ENCODE measurements around the gene RASA3.
"Not testable (repeated sequence)": the region's sequence is repeated elsewhere in the genome, so short reads cannot be mapped to it uniquely, and the experiment has no call there.

RASA3 gene

DNA sequence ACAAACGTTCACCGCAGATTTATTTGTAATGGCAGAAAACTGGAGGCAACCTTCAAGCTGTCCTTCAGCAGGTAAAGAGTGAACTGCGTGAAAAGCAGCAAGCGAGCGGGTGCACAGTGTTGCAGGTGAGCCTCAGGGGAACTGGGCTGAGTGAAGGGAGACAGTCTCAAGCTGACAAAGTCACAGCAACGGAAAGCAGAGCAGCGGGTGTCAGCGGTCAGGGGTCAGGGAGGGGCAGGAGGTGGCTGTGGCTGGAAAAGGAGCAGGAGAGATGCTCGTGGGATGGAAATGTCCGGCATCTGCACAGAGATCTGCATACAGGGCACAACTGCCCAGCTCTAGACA lies 8.5 kb upstream of the RASA3 start:
- no peak for DNase-seq

DNA sequence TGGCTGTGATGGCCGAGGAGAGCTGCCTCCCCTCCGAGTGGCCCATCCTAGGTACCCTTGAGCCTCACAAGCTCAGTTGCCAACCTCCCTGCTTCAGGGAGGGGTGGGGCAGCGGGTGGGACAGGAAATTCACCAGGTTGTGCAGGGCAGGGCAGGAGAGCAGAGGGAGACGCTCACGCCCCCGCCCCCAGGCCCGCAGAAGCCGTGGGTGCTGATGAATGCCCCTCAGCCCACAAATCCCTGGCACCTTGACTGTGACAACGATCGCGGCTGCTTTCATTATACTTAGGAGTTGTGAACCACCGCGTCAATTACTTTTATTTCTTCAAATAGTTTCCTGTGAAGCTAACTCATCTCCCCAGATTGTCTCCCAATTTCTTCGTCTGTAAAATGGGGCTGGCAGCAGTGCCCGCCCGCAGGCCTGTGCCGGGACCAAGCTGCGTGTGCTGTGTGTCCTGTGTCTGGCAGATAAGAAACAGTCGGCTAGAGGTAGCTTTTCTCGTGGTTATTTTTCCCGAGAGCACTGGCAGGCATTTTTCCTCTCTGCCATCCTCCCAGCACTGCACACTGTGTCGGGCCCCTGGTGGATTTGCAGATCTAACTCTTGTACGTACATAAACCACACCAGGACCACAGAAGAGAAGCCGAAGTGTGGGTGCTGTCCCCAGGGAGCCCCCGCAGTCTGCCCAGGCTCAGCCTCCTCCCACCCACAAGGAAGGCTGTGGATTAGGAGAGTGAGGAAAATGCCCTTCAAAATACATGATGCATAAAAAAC lies 7.9 kb upstream of the RASA3 start:
- DNase-seq, result no peak

DNA sequence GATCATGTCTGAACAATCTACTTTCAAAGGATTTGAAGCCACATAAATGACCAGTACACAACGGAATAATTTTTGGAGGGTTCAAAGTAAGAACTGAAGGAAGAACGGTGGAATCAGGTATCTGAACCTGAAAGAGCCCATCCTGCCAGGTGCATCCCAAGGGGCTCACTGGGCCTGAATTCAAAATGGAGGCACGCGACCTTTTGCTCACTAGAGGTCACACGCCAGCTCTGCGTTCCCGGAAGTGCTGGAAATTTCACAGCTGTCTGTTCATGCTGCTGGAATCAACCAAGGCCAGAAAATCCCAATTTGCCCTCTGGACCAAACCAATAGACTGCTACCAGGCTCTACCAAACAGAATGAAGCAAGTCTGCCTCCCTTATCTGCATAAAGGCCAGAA lies 4.2 kb upstream of the RASA3 start:
- DNase-seq, result no peak

DNA sequence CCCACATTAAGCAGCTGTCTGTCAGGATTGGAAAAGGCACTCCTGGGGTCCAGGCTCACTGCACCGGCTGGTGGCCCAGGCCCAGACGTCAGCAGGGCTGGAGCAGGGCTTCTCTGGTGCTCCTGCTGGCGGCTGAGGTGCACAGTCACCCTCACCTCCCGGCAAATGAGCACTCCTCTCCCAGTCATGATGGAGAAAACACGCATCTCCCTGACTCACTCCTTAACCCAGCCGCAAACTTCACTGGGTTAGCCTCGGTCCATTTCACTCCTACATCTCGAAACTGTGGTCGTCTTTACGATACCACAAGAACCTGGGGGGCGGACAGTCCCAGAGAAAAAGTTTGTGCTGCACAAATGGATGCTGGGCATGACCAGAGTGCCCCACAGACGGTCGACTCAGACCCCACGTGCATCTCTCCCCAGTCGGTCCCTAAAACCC lies 3.3 kb upstream of the RASA3 start:
- no peak for DNase-seq

DNA sequence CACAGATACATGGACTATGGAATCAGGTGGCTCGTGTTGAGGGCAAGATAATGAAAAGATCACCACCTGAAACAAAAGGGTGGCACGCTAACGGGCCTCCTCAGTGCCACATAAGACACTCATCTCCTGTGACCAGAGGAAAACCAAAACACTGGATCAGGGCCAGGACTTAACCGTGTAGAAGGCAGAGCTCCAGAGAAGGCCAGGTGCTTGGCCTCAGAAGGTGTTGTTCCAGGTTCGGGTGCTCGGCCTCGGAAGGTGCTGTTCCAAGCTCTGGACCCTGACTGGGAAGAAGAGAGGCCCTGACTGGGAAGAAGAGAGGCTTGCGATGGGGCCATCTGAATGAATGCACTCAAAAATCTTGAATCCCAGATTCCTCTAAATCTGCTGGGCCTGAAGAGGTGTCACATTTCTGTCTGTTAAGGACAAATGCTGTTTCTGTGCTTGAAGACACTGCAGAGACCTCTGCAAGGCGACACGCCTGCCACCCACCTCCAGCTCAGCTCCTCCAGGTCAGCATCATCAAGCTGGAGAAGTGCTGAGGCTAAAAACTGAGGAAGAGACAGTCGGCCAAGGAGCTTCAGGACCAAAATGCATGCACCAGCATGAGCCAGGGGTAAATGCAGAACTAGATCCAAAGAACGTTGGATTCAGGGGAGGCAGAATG lies 2.7 kb upstream of the RASA3 start:
- DNase-seq, result no peak

DNA sequence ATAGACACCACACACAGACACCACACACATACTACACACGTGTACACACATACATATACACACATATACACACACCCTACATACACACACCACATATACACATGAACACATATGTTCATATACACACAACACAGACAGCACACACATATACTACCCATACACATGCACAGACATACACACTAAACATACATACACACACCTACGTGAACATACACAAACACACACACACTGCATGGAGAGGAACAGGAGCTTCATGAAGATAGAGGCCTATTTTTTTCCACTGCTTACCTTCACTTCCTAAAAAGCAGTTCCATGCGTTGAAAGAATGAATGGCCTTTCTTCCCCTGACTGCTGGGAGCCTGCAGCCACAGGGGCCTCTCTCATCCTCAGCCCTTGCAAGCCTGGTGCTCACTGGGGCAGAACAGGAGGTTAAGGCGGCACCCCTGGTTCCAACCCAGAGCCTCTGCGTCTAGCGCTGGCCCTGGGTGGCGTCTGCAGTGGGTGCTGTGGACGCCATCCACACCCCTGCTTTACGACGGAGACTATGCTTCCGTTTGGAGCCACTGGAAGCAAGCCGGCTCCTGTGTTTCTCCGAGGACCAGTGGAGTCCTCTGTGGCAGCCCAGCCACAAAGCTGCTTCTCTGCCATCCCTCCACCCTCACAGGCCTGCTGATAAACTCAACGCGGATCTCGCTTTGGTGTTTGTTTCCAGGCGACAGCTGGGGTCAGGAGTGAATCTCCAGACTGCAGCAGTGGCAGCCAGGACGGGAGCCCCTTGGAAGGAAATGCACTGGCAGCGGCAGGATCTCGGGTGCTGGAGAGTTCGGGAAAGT lies 1.9 kb upstream of the RASA3 start:
- DNase-seq, result no peak

DNA sequence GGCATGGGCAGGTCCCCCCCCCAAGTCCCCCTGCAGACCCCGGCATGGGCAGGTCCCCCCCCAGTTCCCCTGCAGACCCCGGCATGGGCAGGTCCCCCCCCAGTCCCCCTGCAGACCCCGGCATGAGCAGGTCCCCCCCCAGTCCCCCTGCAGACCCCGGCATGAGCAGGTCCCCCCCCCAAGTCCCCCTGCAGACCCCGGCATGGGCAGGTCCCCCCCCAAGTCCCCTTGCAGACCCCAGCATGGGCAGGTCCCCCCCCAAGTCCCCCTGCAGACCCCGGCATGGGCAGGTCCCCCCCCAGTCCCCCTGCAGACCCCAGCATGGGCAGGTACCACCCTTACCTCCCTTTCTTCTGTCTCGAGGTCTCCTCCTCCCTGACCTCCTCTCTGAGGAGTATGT lies 1.1 kb upstream of the RASA3 start:
- DNase-seq, result not testable (repeated sequence)

DNA sequence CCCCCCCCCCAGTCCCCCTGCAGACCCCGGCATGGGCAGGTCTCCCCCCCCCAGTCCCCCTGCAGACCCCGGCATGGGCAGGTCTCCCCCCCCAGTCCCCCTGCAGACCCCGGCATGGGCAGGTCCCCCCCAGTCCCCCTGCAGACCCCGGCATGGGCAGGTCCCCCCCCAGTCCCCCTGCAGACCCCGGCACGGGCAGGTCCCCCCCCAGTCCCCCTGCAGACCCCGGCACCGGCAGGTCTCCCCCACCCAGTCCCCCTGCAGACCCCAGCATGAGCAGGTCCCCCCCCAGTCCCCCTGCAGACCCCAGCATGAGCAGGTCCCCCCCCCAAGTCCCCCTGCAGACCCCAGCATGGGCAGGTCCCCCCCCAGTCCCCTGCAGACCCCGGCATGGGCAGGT lies 703 bp upstream of the RASA3 start:
- not testable (repeated sequence) for DNase-seq

DNA sequence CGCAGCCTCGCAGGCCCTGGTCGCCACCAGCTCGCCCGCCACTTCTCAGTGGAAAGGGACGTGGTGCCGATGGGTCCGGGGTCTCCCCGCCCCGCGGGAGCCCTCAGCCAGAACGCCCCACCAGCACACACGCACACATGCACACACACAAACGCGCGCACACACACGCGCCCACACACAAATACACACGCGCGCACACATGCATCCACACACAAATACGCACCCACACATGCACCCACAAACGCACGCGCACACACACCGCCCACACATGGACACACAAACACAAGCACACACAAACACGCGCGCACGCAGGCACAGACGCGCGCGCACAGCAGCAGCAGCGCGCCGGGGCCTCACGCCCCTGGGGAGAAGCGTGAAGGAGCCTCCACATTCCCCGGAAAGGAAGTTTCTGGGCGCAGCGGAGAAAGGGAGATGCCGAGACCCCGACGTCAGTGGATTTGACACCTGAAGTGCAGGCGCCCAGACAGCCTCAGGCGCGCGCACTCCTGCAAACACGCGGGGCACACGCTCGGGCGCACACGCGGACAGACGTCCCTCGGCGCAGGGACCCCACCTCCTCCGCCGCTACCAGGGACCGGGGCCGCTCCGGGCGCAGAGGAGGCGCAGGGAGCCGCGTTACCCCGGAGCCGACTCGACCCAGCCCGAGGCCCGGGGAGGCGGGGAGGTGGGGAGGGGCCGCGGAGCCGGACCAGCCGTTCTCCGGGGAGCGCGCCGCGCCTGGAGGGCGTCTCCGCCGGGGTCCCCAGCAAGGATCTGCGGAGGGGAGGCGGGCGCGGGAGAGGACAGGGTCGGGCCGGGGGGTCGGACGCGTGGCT lies 622 bp downstream of the RASA3 start:
- DNase-seq, result no peak

DNA sequence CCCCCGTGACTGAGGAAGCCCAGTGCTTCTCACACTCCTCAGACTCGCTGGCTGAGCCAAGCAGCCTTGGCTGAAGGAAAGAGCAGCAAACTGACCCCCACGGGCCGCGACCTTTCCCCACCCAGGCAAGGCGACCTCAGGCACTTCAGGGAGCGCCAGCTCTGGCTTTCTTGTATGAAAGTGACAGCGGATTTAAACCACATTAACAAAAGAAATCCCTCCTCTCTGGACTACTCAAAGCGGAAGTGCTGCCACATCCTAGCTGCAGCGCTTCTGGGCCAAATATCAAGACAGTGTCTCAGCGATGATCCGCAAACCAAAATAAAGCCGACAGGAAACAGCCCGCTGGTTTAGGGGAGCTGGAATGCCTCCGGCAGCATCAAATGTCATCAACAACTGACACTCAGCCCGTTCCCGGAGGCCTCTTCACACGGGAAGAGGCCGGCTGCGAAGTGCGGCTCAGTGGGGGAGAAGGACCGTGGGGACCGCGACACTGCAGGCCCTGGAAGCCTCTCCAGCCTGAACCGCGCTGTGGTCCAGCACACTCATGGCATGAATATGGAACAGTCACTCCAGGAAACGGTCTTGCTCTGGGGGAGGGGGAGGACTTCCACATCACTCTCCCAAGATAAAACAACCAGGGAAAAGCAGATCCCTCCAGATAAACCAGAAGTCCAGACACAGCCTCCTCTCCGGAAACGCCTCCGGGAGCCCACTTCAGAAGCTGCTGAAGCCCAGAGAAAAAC lies 1.4 kb downstream of the RASA3 start:
- DNase-seq, result no peak

DNA sequence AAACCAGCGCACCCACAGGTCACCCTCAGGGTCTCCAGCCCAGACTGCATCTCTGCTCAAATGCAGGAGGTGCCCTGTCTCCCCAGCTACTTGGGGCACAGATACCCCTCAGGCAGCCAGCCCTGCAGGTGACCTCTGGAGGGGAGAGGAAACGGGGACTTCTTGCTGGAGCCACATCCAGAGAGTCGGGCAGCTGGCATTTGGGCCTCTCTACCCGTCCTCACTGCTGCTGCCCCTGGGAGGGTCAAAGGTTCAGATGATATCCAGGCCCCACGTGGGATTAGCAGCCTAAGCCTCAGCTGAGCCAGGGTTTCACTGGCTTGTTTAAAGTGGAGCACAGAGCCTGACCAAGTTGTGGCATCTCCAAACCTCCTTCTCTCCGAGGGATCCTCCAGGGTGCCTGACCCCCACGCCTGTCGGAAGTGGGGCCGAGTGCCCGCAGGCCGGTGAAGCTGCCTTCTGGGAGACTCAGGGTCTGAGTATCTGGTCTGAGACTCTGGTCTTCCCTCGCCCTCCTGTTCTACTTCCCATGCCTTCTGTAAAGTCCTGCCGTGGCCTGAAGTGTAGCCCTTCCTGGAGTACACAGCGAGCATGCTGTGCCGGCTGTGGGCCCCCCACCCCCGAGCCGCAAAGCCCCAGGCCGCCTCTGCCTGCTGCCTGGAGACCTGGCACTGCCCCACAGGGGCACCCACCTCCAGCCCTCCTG lies 2.1 kb downstream of the RASA3 start:
- DNase-seq, result no peak

DNA sequence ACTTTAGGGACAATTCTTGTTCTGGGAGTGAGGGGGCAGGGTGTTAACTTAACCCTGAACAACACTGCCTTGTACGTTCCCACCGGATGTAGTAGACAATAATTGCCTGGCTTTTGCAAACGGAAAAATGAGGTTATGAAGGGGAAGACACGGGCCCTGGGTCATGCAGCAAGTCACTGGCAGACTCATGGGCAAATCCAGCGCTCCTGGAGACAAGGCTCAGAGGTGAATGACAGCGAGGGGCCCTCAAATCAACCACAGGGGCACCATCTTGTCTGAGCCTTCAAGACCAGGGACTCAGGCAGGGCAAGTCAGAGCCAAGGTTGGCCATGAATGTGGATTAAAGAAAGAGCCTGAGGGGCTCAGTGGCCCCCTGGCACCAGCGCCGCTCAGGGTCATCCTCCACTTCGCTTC lies 2.8 kb downstream of the RASA3 start:
- DNase-seq, result no peak

DNA sequence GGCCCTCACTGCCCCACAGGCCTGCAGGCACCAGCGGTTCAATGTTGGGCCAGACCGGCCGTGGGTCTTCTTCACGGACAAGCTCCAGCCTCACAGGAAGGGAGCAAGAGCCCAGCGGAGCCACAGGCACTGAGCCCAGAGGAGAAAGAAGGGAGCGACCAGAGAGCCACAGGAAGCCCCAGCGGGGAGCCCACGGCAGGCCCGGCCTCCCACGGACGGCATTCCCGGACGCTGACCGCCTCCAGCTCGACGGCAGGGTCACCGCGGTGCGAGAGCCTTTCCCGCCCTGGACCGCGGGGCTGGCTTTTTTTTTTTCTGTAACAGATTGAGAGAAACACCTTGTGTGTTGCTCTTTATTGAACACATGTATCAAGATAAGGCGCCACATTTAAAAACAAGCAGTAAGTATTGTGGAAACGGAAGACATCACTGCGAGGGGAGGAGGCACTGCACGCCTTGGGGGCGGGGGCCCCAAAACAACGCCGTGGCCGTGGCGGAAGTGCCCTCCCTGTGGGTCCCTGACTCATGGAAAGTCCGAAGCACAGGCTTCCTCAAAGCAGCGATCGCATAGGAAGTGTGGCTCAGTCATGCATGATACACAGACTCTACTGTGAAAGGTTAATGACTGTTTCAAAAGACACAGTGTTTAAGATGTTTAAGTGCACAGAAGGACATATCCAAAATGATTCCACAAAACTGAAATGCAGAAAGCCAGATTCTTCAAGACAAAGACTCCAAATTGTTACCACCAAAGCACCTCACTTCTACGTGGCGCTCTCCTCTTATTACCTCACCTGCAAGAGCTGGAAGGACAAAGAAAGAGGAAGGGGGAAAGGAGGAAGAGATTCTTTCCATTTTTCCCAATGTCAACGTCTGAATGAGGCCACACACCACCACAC lies 3.5 kb downstream of the RASA3 start:
- no peak for DNase-seq

DNA sequence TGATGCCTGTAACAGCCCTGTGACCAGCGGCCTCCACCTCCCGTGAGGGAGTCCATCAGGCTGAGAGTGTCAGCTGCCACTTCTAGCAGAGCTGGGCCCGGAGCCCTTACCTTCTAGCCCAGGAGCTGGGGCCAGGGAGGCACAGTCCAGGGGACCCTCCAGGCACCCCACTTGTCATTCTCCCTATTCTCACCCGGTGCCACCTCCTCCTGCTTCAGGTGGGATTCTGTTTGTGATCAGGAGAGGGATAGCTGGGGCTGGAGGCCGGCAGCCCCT lies 4.1 kb downstream of the RASA3 start:
- no peak for DNase-seq

DNA sequence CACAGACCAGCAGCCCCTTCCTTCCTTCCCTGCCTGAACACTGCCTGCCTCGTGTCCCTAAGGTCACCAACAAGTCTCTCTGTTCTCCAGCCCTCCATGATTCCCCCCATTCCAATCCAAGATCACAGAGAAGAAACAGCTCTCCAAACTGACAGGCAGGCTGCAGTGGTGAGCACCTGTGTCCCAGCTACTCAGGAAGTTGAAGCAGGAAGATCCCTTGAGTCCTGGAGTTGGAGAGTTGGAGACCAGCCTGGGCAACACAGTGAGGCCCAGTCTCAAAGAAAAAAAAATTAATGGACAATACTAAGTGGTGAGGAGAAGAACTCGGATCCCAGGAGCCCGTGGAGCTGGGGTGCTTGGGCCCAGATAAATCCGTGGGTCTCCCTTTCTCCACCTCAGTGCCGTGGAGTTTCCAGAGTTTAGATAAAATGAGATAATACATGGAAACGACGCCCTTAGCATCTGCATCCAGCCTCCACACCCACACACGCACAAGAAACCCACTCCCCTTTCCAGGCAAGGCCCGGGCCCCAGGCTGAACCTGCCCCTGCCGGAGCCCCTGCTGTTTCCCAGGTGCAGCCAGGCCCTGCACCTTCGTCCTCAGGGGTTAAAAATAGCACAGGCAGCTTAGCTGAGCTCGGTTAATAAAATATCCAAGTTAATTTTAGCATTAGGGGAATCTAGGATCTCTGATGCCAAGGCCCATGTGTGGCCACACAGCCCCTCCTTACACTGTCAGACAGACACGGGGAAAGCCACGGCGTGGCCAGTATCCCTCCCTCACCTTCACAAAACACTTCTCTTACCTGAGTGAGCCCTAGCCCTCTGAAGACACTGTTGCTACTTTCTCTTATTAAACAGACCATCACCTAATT lies 4.7 kb downstream of the RASA3 start:
- no peak for DNase-seq

DNA sequence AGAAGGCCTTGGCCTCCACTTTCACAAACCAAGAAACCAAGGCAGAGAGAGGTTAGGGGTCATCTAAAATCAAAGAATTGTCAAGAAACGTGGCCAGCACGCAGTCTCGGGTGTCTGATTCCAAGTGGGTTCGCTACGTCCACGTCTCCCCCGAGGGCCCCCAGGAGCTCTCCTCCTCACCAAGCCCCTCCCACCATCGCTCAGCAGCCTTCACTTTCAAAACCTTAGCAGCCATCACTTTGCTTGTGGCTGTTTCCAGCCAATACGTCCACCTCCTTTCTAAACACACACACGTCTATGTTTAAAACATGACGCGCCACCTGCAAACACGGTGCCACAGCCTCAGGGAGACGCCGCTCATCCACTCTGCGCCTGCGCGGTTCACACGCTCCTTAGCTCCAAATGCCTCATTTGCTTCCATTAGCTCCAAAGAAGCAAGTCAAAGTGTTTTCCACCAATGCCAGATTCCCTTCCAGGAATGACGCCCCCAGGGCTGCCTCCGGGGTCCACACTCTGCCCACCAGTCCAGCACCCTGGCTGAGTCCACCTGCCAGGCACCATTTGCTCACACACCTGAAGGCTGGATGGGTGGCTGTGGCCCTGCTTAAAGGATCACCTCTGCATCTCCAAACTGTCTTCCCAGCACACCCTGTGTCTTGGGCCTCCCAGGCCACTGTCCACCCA lies 5.5 kb downstream of the RASA3 start:
- DNase-seq, result no peak

DNA sequence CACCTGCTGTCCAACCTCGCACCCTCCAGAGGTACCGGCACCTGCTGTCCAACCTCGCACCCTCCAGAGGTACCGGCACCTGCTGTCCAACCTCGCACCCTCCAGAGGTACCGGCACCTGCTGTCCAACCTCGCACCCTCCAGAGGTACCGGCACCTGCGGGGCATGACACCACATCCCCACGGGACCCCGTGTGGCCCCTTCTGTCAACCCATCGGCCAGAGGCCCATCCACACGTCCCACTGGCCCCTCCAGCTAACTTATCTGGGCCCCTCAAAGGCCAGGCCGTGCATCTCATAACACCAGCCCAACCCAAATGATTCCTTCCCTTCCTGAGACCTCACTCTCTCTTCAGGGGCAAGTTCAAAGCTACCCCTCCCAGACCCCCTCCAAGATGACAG lies 6.3 kb downstream of the RASA3 start:
- DNase-seq, result not testable (repeated sequence)

DNA sequence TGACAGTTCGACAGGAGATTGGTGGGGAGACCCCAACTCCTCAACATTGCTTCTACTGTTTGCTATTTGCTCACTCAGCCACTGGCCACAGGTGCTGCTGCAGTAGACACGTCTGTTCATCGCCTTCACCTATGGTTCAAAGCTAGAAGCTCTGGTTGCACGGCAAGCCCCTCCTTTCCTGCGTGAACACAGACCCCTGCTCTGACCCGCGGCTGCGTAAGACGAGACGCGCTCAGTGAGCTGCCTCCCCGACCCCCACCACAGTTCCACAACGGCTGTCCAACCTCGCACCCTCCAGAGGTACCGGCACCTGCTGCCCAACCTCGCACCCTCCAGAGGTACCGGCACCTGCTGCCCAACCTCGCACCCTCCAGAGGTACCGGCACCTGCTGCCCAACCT lies 6.8 kb downstream of the RASA3 start:
- DNase-seq, result no peak

DNA sequence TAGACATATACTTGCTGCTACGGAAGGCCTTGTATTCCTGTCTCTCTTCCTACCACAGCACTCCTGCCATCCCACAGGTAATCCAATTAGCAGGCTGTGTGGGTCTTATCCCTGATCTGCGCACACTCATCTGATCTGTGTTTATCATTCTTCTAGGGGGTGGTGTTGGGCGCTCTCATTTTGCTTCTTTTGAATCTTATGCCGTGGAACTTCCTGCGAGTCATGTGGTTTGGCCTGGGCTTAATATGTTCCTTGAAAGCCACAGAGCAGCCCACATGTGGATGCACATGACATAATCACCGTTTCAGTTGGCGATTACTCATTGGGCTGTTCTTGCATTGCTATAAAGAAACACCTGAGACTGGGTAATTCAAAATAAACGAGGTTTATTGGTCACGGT lies 7.5 kb downstream of the RASA3 start:
- DNase-seq, result no peak
